HepG2 (cell line): ENCODE data around the gene GRAMD1B. TPM values are rescaled to one million over a fixed set of nuclear protein-coding genes. Genes with fewer than 3 reads are reported as not detected.

ENCODE experiments used
- ATAC-seq: fragments of 200-7000 bp; cut with Tn5 transposase; 3 replicates; pipeline ENCODE4 v1.9.1; 2020; ENCODE audit warnings: mild to moderate bottlenecking, moderate library complexity
- BruUV-seq: library from RNA; stranded (reverse); fragments of 400-500 nt; replicated peaks from 2 replicates; lab custom pipeline; 2021; lab: Mats Ljungman, UMichigan
- CTCF ChIA-PET: fragments of 300-600 bp; formaldehyde crosslinking; extraction: SDS; loops from one replicate; lab custom pipeline; 2021; ENCODE audit warnings: low total read pairs, inconsistent platforms, low intra/inter-chr PET ratio; lab: Yijun Ruan, JAX
- POLR2A ChIA-PET: fragments of 350-600 bp; sonication (Branson Sonifier 250); formaldehyde crosslinking; loops from one replicate; lab custom pipeline; 2020; ENCODE audit warnings: antibody characterized with exemption, inconsistent platforms; lab: Yijun Ruan, JAX
- DNase-seq: peaks from one replicate; pipeline ENCODE4 v3.0.0-alpha.2; 2015; ENCODE audit warnings: low spot score
- FAIRE-seq: peaks from 3 replicates; lab custom pipeline; 2011; peaks lifted over from hg19 to GRCh38; lab: Jason Lieb, UNC
- H2AFZ ChIP-seq: one replicate; pipeline ENCODE4 v1.6.1; 2011; ENCODE audit warnings: low read length, inconsistent platforms
- H3K27ac ChIP-seq: fragments of 300-600 bp; 3 replicates; pipeline ENCODE4 v1.8.0; 2011; ENCODE audit warnings: mixed run types, mild to moderate bottlenecking, mixed read lengths, low read length, inconsistent platforms; ENCODE audit not compliant: insufficient read depth; ENCODE audit errors: extremely low read length
- H3K27me3 ChIP-seq, 2 experiments: fragments of 200-600 bp in 1 of 2; 2 replicates in 1 of 2; 3 replicates in 1 of 2; pipeline versions ENCODE4 v1.6.0 to v1.8.0; 2011; ENCODE audit warnings: low read length in 2 of 2, mild to moderate bottlenecking in 2 of 2, moderate library complexity in 2 of 2, inconsistent platforms in 1 of 2; ENCODE audit not compliant: insufficient read depth in 2 of 2, control insufficient read depth in 1 of 2
- H3K36me3 ChIP-seq, 2 experiments: fragments of 200-600 bp in 1 of 2; replicated peaks in 1 of 2; 2 replicates in 1 of 2; 3 replicates in 1 of 2; pipeline versions ENCODE4 v1.5.1 to v1.8.0; 2011; ENCODE audit warnings: low read length in 2 of 2, inconsistent platforms in 1 of 2; ENCODE audit not compliant: insufficient read depth in 2 of 2, control insufficient read depth in 1 of 2
- H3K4me1 ChIP-seq: 2 replicates; pipeline ENCODE4 v1.5.1; 2012; ENCODE audit warnings: low read length, inconsistent platforms; ENCODE audit not compliant: insufficient read depth
- H3K4me2 ChIP-seq: 2 replicates; pipeline ENCODE4 v1.6.0; 2011; ENCODE audit warnings: low read depth, low read length, inconsistent platforms
- H3K4me3 ChIP-seq, 3 experiments: fragments of 200-600 bp in 1 of 3; sonication (generic), shearing (Covaris generic) in 1 of 3; replicated peaks in 1 of 3; 2 replicates each; pipeline ENCODE4 v1.5.1; 2011 to 2016; ENCODE audit warnings: low read length in 3 of 3, inconsistent platforms in 2 of 3, low read depth in 2 of 3, mild to moderate bottlenecking in 2 of 3, control low read depth in 1 of 3, mixed read lengths in 1 of 3; ENCODE audit not compliant: insufficient read depth in 1 of 3
- H3K79me2 ChIP-seq: one replicate; pipeline ENCODE4 v1.6.1; 2011; ENCODE audit warnings: low read length, inconsistent platforms; ENCODE audit not compliant: insufficient read depth
- H3K9ac ChIP-seq: 2 replicates; pipeline ENCODE4 v1.6.0; 2011; ENCODE audit warnings: mild to moderate bottlenecking, low read depth, low read length, inconsistent platforms; ENCODE audit not compliant: insufficient read depth
- H3K9me3 ChIP-seq: 2 replicates; pipeline ENCODE4 v1.5.1; 2012; ENCODE audit warnings: mild to moderate bottlenecking, low read length
- H4K20me1 ChIP-seq: 2 replicates; pipeline ENCODE4 v1.6.0; 2011; ENCODE audit warnings: inconsistent platforms, mild to moderate bottlenecking, low read length, moderate library complexity; ENCODE audit not compliant: insufficient read depth
- FOXO1 ChIP-seq: sonication (generic); formaldehyde crosslinking; IDR thresholded peaks from 2 replicates; pipeline ENCODE4 v1.4.0; 2020; ENCODE audit warnings: missing genetic modification reagents
- HNF1B ChIP-seq: sonication (generic); formaldehyde crosslinking; IDR thresholded peaks from 2 replicates; pipeline ENCODE4 v1.5.1; 2020; ENCODE audit warnings: mild to moderate bottlenecking, moderate library complexity, missing genetic modification reagents
- HNRNPL ChIP-seq: fragments of 200-400 bp; formaldehyde crosslinking; IDR thresholded peaks from 2 replicates; pipeline ENCODE4 v1.6.1; 2017; ENCODE audit warnings: mild to moderate bottlenecking, low read depth, low read length
- MATR3 ChIP-seq: sonication (generic); formaldehyde crosslinking; IDR thresholded peaks from 2 replicates; pipeline ENCODE4 v1.4.0; 2020; ENCODE audit warnings: missing genetic modification reagents
- NFATC3 ChIP-seq: sonication (generic); formaldehyde crosslinking; IDR thresholded peaks from 2 replicates; pipeline ENCODE4 v1.5.1; 2020; ENCODE audit warnings: mild to moderate bottlenecking, missing genetic modification reagents
- NR0B2 ChIP-seq: sonication (generic); formaldehyde crosslinking; IDR thresholded peaks from 2 replicates; pipeline ENCODE4 v1.4.0; 2020; ENCODE audit warnings: mild to moderate bottlenecking, missing genetic modification reagents
- PBX3 ChIP-seq: sonication (generic); formaldehyde crosslinking; IDR thresholded peaks from 2 replicates; pipeline ENCODE4 v1.8.1; 2023; ENCODE audit warnings: missing genetic modification reagents, inconsistent platforms, borderline replicate concordance
- SATB2 ChIP-seq: sonication (generic); formaldehyde crosslinking; IDR thresholded peaks from 2 replicates; pipeline ENCODE4 v1.5.0; 2020; ENCODE audit warnings: missing genetic modification reagents
- SMC3 ChIP-seq: IDR thresholded peaks from 2 replicates; pipeline ENCODE4 v1.6.1; 2011; ENCODE audit warnings: low read length, improper control_type of control experiment
- THAP11 ChIP-seq: IDR thresholded peaks from 2 replicates; pipeline ENCODE4 v1.6.1; 2016; ENCODE audit warnings: missing biosample characterization, missing genetic modification reagents
- YEATS4 ChIP-seq: sonication (generic); formaldehyde crosslinking; IDR thresholded peaks from 2 replicates; pipeline ENCODE4 v1.4.0; 2020; ENCODE audit warnings: missing genetic modification reagents, borderline replicate concordance
- ZBED4 ChIP-seq: sonication (generic); formaldehyde crosslinking; IDR thresholded peaks from 2 replicates; pipeline ENCODE4 v1.4.0; 2020; ENCODE audit warnings: missing genetic modification reagents, borderline replicate concordance
- ZHX1 ChIP-seq: sonication (generic); formaldehyde crosslinking; IDR thresholded peaks from 2 replicates; pipeline ENCODE4 v1.8.1; 2022; ENCODE audit warnings: low read depth, mild to moderate bottlenecking, missing genetic modification reagents
- ZNF713 ChIP-seq: sonication (generic); formaldehyde crosslinking; IDR thresholded peaks from 2 replicates; pipeline ENCODE4 v1.4.0; 2020; ENCODE audit warnings: mild to moderate bottlenecking, missing genetic modification reagents
- WGBS: methylation state at CpG from one replicate; pipeline ENCODE4 v1.1.6; 2017; ENCODE audit warnings: low lambda C conversion rate; 5-methylcytosine and 5-hydroxymethylcytosine counted together
- in situ Hi-C: cut with HindIII; loops from 2 replicates; pipeline ENCODE4 v1.10.0; 2017; ENCODE audit warnings: low pct_unique_long_range_greater_than_20kb; ENCODE audit not compliant: extremely low pct_ligation_motif_present
- intact Hi-C: fragments of 100-400 bp; cut with micrococcal nuclease; formaldehyde crosslinking; loops from one replicate; pipeline ENCODE4 v1.10.0; 2022; ENCODE audit not compliant: unreplicated experiment
- polyA plus RNA-seq, 8 experiments: library from polyadenylated mRNA; depleted of rRNA in 3 of 8; stranded (reverse) in 7 of 8; unstranded in 1 of 8; fragments of >200 nt; fragmentation: Illumina TruSeq in 4 of 8; extraction: Trizol in 4 of 8; gene quantifications; 2 replicates each; pipeline versions ENCODE4 v1.2.1 to v1.2.3, GENCODE V29; 2011 to 2016; ENCODE audit warnings: low read depth in 4 of 8, missing spikeins in 1 of 8, mixed read lengths in 1 of 8; ENCODE audit not compliant: insufficient read depth in 1 of 8
- total RNA-seq, 5 experiments: library from RNA; depleted of rRNA; stranded (reverse); fragments of >200 nt; fragmentation: Illumina TruSeq; extraction: Trizol; gene quantifications; 2 replicates each; pipeline ENCODE4 v1.2.3, GENCODE V29; 2016; ENCODE audit warnings: low read depth in 1 of 5

Gene GRAMD1B
- total and polyA plus RNA-seq, 2 of the 13 experiments (the other 11 are each of a cell fraction or from before 2014, with no cell fraction given): 0.12 TPM; not detected in 1

GRCh38 chr11:123487157-123487744 is 57.2 kb downstream of the GRAMD1B start:
- in situ Hi-C loops: loop anchor here (25.0 kb wide), 1 partner anchor 375 kb away; no protein-coding TSS in a partner anchor
- H3K9ac ChIP-seq: no peak overlapping the region
- no peaks in the 10 kb centered on the region for H3K9me3 ChIP-seq
- no peak overlapping the region for H3K4me2 ChIP-seq
- no peak for TF ChIP-seq MATR3 (CRISPR knock-in tag)
- TF ChIP-seq ZNF713: no peak
- no peak for TF ChIP-seq THAP11 (CRISPR knock-in tag)
- TF ChIP-seq ZBED4 (CRISPR knock-in tag): no peak
- no peak for TF ChIP-seq HNF1B (CRISPR knock-in tag)
- TF ChIP-seq SATB2: no peak
- TF ChIP-seq NR0B2: no peak
- no peak for TF ChIP-seq FOXO1 (CRISPR knock-in tag)
- no peak for TF ChIP-seq NFATC3 (CRISPR knock-in tag)
- TF ChIP-seq YEATS4: no peak
- no peak for TF ChIP-seq PBX3
- no peak for TF ChIP-seq SMC3
- TF ChIP-seq HNRNPL: no peak
- TF ChIP-seq ZHX1 (CRISPR knock-in tag): no peak
- TF ChIP-seq, all 625 proteins: peak for 0
- Histone ChIP-seq H4K20me1 (no peaks in the 10 kb centered on the region), H3K79me2 (no peaks in the 10 kb centered on the region), H3K27me3 (peaks cover 0 to 26% of the 10 kb centered on the region in 2 experiments; a peak in 2 of 5 replicates), H3K4me1 (no peaks in the 10 kb centered on the region), H3K27ac (no peak overlapping the region), H2AFZ (no peak overlapping the region), H3K4me3 (no peak overlapping the region), H3K36me3 (no peaks in the 10 kb centered on the region)
- DNase-seq (no peak), ATAC-seq (no peak), FAIRE-seq (no peak)
- intact Hi-C loops: no loop called here
- WGBS: 7% methylated on average over 8 of the region's 8 CpGs
- POLR2A ChIA-PET: no interaction called here
- no TSS peak for BruUV-seq
- CTCF ChIA-PET: no interaction called here
